Activated naive CD4-positive, alpha-beta T cell treated with anti-CD3 and anti-CD28 coated beads for 36 hours (primary cell): Measurements from ENCODE around the gene CCDC12. TPM values are rescaled to one million over a fixed set of nuclear protein-coding genes. Genes with fewer than 3 reads are reported as not detected.
A peak's percentile ranks its signal among the peaks of the same experiment; 100 is the strongest.

Source experiments
- CTCF ChIA-PET: fragments of 350-600 bp; sonication (Branson Sonifier 250); formaldehyde crosslinking; loops from one replicate; lab custom pipeline; 2021; ENCODE audit warnings: antibody characterized with exemption; lab: Charles Lee
- DNase-seq: peaks from one replicate; pipeline ENCODE4 v3.0.0-alpha.2; 2020
- H3K27ac Mint-ChIP-seq: one replicate; pipeline ENCODE4 v1.8.0; 2021; ENCODE audit warnings: mild to moderate bottlenecking, mixed read lengths
- H3K27me3 Mint-ChIP-seq: one replicate; pipeline ENCODE4 v1.8.0; 2021; ENCODE audit warnings: low read depth, mixed read lengths
- H3K36me3 Mint-ChIP-seq: one replicate; pipeline ENCODE4 v1.8.0; 2021; ENCODE audit warnings: low read depth, mixed read lengths
- H3K4me1 Mint-ChIP-seq: one replicate; pipeline ENCODE4 v1.8.0; 2021; ENCODE audit warnings: low read depth, mixed read lengths
- H3K4me3 Mint-ChIP-seq: one replicate; pipeline ENCODE4 v1.8.0; 2021; ENCODE audit warnings: mild to moderate bottlenecking, moderate library complexity, mixed read lengths
- H3K9me3 Mint-ChIP-seq: one replicate; pipeline ENCODE4 v1.8.0; 2021; ENCODE audit warnings: mixed read lengths
- intact Hi-C: fragments of 100-400 bp; cut with micrococcal nuclease; formaldehyde crosslinking; loops from one replicate; pipeline ENCODE4 v1.15.1; 2023
- total RNA-seq, 2 experiments: library from RNA; stranded (reverse); gene quantifications; one replicate each; pipeline ENCODE4 v1.2.3, GENCODE V29; 2021

CCDC12 gene
- total RNA-seq, 2 experiments from 2014 or later, result 37.6 to 43.0 TPM

DNA sequence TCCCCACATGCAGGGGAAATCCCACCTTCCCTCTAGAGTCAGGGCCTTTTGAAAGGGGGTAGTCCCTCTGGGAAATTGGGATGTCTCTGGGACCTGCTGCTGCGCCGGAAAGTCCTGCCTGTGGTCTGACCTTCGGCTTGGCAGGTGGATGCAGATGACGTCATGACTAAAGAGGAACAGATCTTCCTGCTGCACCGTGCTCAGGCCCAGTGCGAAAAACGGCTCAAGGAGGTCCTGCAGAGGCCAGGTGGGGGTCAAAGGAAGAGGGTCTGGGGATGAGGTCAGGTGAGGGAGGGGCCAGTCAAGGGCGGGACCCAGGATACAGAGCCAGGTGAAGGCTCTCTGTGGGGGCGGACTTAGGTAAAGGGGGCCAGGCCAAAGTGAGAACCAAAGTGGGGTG is 82.8 kb downstream of the CCDC12 start:
- CTCF ChIA-PET, result interaction anchor here (4.2 kb wide), 1 partner anchor 27 kb away, joined by 22 read pairs; no protein-coding TSS in a partner anchor
- peaks cover 4% of the 10 kb centered on the region for H3K4me1 Mint-ChIP-seq

DNA sequence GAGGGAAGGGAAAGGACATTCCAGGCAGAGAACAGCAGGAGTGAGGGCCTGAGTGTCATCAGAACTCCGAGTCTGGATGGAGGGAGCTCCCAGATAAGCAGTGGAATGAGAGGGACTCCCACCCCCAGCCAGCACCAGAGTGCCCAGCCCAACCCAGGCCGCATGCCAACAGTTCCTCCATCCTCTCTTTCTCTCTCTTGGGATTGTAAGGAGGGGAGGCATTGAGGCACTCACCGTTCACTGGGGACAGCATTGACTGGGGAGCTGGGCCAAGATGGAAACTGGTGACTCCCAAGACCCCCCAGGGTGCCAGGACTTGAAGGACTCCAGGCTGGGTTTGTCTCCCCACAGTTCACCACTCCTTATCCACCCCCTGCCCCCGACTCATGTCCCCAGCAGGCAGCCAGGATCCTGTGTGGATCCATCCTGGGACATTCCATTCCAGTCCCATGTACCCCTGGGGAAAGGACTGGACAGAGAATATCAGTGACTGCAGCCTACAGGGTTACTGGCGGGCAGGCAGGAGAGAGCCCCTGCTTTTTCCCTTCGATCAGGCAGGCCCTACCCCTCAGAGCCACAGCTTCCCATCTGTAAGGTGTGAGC is 83.3 kb downstream of the CCDC12 start:
- DNase-seq, result no peak
- no peak overlapping the region for H3K4me3 Mint-ChIP-seq
- intact Hi-C loops, result no loop called here
- H3K9me3 Mint-ChIP-seq, result no peaks in the 10 kb centered on the region
- H3K4me1 Mint-ChIP-seq, result peaks cover 4% of the 10 kb centered on the region
- peaks cover 35% of the 10 kb centered on the region for H3K27me3 Mint-ChIP-seq
- no peaks in the 10 kb centered on the region for H3K36me3 Mint-ChIP-seq
- H3K27ac Mint-ChIP-seq, result no peak overlapping the region
- CTCF ChIA-PET, result interaction anchor here (1.0 to 4.2 kb wide), 2 partner anchors 27 kb away, joined by 4 to 22 read pairs; no protein-coding TSS in a partner anchor

More for the DNA sequence above, 82.8 kb downstream of the CCDC12 start:
- intact Hi-C loops, result loop anchor here (2.0 kb wide), 1 partner anchor 27 kb away; no protein-coding TSS in a partner anchor
- no peak overlapping the region for H3K27ac Mint-ChIP-seq
- no peaks in the 10 kb centered on the region for H3K36me3 Mint-ChIP-seq
- H3K4me3 Mint-ChIP-seq, result no peak overlapping the region
- H3K27me3 Mint-ChIP-seq, result peaks cover 38% of the 10 kb centered on the region
- no peaks in the 10 kb centered on the region for H3K9me3 Mint-ChIP-seq
- no peak for DNase-seq

DNA sequence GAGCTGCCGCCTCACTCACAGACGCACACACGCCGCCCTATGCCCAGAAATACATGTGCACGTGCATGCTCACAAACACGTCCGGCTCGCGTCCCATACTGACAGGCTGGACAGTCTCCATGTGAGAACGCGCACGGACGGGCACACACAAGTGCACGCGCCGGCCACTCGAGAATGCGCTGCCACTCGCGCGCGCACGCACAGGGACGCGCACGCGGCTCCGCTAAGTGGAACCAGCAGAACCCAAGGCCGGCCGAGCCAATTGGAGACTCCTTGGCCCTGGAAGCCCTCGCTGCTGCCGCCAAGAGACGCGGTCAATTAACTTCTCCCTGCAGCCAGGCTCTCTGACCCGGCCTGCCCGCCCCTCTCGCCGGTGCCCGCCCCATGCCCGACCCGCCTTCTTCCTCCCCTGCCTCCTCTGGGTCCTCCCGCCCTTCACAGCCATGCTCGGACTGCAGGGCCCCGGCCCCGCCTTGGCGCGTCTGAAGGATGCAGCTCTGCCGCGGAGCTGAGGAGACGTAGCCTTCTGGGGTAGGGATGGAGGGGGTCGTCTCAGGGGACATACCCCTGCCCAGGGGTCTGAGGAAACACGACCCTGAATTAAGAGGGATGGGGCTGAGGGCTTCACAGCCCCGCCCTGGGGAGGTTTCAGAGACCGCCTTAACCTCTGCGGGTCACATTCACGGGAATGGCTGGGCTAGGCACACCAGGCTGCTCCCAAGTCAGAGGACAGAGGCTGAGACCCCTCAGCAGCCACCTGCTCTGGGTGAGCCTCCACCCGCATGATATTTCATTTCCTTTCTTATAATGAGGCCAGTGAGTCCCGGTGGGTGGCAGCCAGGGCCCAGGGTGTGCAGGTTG is 84.0 kb downstream of the CCDC12 start:
- no peaks in the 10 kb centered on the region for H3K36me3 Mint-ChIP-seq
- peaks cover 4% of the 10 kb centered on the region for H3K4me1 Mint-ChIP-seq
- no peaks in the 10 kb centered on the region for H3K9me3 Mint-ChIP-seq
- no peak overlapping the region for H3K27ac Mint-ChIP-seq
- DNase-seq, result no peak
- peak overlapping the region; percentile 39 for H3K4me3 Mint-ChIP-seq
- peaks cover 29% of the 10 kb centered on the region for H3K27me3 Mint-ChIP-seq
- intact Hi-C loops, result no loop called here
- CTCF ChIA-PET, result interaction anchor here (1.0 kb wide), 1 partner anchor 26 kb away, joined by 4 read pairs; no protein-coding TSS in a partner anchor

- H3K4me3 Mint-ChIP-seq, result no peak overlapping the region
- peaks cover 29% of the 10 kb centered on the region for H3K27me3 Mint-ChIP-seq
Observed at GRCh38 chr3:46891132-46891531, 85.4 kb downstream of the CCDC12 start.

DNA sequence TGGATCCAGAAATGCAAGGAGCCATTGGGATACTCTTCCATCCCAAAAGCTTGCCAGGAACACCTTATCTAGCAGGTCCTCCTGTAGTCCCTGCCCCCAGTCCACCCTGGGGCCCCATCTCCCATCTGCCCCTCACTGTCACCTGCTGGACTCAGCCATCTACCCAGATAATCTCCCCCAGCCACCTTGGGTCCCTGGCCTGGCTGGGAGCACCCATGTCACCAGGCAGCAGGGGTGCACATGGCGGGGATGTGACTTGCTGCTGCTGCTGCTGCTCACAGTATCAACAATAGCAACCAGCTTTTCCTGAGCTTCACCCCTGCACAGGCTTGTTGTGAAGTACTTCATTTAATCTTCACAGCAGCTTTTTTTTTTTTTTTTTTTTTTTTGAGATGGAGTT is 86.4 kb downstream of the CCDC12 start:
- CTCF ChIA-PET, result interaction anchor here (0.6 to 0.7 kb wide), 3 partner anchors 42 to 363 kb away, joined by 3 to 5 read pairs (median 3); no protein-coding TSS in a partner anchor
- Mint-ChIP-seq H3K27me3 (peaks cover 32% of the 10 kb centered on the region), H3K9me3 (no peaks in the 10 kb centered on the region), H3K27ac (no peak overlapping the region), H3K36me3 (no peaks in the 10 kb centered on the region), H3K4me1 (peaks cover 4% of the 10 kb centered on the region), H3K4me3 (no peak overlapping the region)
- intact Hi-C loops, result no loop called here
- DNase-seq, result no peak

More at GRCh38 chr3:46891132-46891531, 85.4 kb downstream of the CCDC12 start:
- H3K27ac Mint-ChIP-seq, result no peak overlapping the region
- no peaks in the 10 kb centered on the region for H3K36me3 Mint-ChIP-seq
- intact Hi-C loops, result no loop called here
- DNase-seq, result no peak
- peaks cover 4% of the 10 kb centered on the region for H3K4me1 Mint-ChIP-seq
- CTCF ChIA-PET, result no interaction called here
- no peaks in the 10 kb centered on the region for H3K9me3 Mint-ChIP-seq

DNA sequence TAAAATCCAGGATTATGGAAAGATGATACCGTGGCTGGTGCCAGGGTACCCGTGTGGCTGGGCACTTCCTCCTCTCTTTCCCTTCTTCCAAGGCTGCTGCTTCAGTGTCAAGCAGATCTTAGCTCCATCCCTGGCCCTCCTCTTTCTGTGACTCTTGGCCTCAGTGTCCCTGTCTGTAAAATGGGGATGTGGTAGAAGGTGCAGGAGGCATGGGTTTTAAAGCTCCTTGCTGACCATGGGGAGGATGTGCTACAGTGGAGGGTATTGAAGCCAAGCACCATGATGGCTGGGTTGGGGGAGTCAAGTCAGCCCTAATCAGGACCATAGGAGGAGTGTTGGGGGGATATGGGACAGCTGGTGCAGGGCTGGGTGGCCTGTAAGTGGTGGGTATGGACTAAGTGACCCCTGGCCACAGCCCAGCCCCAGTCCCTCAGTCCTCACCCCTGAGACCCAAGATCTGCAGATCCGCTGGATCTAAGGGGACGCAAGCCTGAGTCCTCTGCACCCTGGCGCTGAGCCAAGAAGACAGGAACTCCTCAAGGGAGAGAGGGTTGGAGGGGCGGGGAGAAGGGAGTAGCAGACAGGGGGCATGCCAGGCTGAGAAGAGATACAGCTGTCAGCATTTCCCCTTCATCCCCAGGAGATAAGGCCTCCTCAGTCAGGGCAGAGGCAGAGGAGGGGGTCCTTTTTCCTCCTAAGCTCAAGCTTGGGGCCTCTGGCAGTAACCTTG is 87.0 kb downstream of the CCDC12 start:
- Mint-ChIP-seq H3K27ac (no peak overlapping the region), H3K27me3 (peaks cover 36% of the 10 kb centered on the region), H3K9me3 (no peaks in the 10 kb centered on the region), H3K4me1 (peaks cover 4% of the 10 kb centered on the region), H3K36me3 (no peaks in the 10 kb centered on the region), H3K4me3 (no peak overlapping the region)
- DNase-seq, result no peak
- intact Hi-C loops, result no loop called here
- CTCF ChIA-PET, result interaction anchor here (0.6 to 1.0 kb wide), 3 partner anchors 23 to 275 kb away, joined by 3 read pairs; no protein-coding TSS in a partner anchor

DNA sequence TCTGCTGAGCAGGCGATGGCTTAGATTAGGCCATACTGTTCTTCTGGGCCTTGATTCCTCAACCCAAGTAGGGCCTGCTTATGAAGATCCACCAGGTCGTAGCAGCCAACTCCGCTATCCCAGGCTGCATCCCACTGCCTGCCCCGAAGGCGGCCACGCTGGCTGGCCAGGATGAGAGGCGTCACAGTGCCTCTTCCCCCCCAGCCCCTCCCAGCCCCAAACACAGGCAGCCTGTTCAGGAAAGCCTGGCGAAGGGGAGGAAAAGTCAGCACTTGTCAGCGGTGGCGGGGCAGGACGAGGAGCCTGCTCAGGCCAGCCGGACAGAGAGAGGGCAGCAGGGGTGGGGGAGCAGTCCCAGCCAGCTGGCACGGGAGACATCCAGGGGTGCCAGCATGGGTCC is 87.8 kb downstream of the CCDC12 start:
- Mint-ChIP-seq H3K36me3 (no peaks in the 10 kb centered on the region), H3K9me3 (no peaks in the 10 kb centered on the region), H3K4me3 (no peak overlapping the region), H3K27ac (no peak overlapping the region), H3K4me1 (peaks cover 4% of the 10 kb centered on the region), H3K27me3 (peaks cover 39% of the 10 kb centered on the region)
- intact Hi-C loops, result no loop called here
- CTCF ChIA-PET, result interaction anchor here (1.0 kb wide), 1 partner anchor 22 kb away, joined by 3 read pairs; no protein-coding TSS in a partner anchor
- DNase-seq, result no peak

DNA sequence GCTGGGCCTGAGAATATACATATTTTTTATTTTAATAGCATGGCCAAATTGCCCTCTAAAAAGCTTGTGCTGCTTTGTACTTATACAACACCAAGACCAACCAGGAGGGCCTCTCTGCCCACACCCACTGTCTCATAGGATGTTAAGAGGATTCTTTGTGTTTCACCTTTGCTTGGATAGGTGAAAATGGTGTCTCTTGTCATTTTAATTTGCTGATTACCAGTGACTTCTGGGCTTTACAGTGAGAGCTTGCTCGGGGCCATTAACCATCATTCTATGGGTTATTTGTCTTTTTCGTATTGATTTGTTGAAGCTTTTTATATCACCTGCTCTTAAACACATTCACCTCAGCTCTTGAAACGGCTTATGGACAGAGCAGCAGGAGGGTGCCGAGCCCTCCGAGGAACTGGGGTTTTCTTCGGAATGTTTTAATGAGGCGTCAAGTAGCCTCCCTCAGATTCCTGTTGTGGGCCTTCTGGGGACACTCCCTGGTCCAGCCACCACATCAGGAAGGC is 88.5 kb downstream of the CCDC12 start:
- Mint-ChIP-seq H3K9me3 (no peaks in the 10 kb centered on the region), H3K27me3 (peaks cover 36% of the 10 kb centered on the region), H3K27ac (no peak overlapping the region), H3K4me3 (no peak overlapping the region), H3K4me1 (peaks cover 4% of the 10 kb centered on the region), H3K36me3 (no peaks in the 10 kb centered on the region)
- DNase-seq, result no peak
- intact Hi-C loops, result no loop called here
- CTCF ChIA-PET, result no interaction called here

DNA sequence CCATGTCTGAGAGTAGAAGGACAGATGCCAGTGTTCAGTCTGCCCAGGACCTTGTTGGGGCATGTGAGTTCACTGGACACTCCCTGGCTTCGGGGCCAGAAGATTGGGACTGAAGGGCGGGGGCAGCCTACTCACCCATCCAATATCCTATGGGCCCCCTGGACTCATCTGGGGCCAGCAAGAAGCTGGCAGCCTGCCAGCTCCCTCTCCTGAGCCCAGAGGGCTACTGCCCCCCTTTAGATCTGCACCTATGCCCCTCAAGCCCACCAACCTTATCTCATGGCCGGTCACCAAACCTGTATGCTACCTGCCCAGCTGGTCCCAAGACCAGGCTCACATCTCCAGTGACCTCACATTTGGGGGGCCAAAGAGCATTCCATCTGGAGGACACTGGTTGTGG is 90.9 kb downstream of the CCDC12 start:
- Mint-ChIP-seq H3K27me3 (peaks cover 30% of the 10 kb centered on the region), H3K27ac (no peak overlapping the region), H3K4me3 (no peak overlapping the region), H3K36me3 (no peaks in the 10 kb centered on the region), H3K4me1 (no peaks in the 10 kb centered on the region), H3K9me3 (no peaks in the 10 kb centered on the region)
- no peak for DNase-seq
- CTCF ChIA-PET, result interaction anchor here (1.9 kb wide), 1 partner anchor 10 kb away, joined by 6 read pairs; no protein-coding TSS in a partner anchor
- intact Hi-C loops, result no loop called here

DNA sequence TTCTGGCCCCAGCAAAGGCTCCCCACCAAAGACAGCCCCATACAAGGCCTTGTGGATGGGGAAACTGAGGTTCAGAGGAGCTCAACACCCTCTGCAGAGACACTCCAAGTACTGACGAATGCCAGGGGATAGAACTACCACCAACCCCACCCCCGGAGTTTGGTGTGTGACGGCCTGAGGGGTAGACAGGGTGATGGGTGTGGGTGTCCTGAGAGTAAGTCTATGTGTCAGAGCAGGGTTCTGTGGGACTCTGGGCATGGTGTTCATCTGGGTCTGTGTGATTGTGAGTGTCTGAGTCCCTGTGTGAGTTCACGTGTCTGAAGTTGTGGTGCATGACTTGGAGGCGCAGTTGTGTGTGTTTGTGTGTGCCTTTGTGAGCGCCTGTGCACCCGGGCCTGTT is 91.6 kb downstream of the CCDC12 start:
- Mint-ChIP-seq H3K4me3 (no peak overlapping the region), H3K27me3 (peaks cover 36% of the 10 kb centered on the region), H3K9me3 (no peaks in the 10 kb centered on the region), H3K4me1 (no peaks in the 10 kb centered on the region), H3K36me3 (no peaks in the 10 kb centered on the region), H3K27ac (no peak overlapping the region)
- CTCF ChIA-PET, result interaction anchor here (1.9 kb wide), 1 partner anchor 10 kb away, joined by 6 read pairs; no protein-coding TSS in a partner anchor
- intact Hi-C loops, result no loop called here
- no peak for DNase-seq

DNA sequence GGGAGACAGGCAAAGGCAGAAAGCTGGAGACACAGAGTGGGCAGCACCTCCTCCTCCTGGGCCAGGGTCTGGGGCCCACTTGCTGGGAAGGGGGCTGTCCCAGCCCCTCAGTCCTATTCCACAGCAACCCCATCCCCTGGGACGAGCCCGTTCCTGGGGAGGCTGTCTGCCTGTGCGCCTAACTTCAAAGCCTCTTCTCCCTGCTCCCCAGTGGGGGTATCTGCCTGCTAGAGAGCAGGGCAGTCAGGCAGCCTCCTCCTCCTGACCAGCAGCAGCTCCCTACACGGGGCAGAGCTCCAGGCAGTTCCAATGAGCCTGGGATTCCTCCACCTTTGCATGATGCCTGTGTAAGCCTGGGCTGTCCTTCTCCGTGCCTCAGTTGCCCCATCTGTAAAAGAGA is 92.1 kb downstream of the CCDC12 start:
- Mint-ChIP-seq H3K27ac (no peak overlapping the region), H3K9me3 (no peaks in the 10 kb centered on the region), H3K36me3 (no peaks in the 10 kb centered on the region), H3K4me1 (no peaks in the 10 kb centered on the region), H3K4me3 (no peak overlapping the region), H3K27me3 (peaks cover 36% of the 10 kb centered on the region)
- intact Hi-C loops, result no loop called here
- DNase-seq, result no peak
- CTCF ChIA-PET, result no interaction called here

DNA sequence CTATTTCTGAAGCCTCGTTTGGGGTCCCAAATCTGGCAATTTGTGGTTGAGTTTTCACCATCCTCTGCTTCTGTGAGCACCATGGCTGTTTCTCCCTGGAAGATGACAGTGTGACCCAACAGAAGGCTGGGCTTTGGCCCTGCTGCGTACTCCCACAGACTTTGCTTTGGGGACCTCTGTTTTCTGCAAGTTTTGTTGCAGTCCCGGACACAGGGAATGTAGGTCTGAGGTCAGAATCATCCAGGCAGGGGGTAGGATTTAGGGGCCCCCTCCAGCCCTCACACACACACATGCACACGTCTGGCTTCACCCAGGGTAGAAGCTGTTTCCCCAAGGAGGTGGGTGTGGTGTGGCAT is 92.7 kb downstream of the CCDC12 start:
- H3K4me1 Mint-ChIP-seq, result no peaks in the 10 kb centered on the region
- H3K27ac Mint-ChIP-seq, result no peak overlapping the region
- no peak for DNase-seq
- H3K4me3 Mint-ChIP-seq, result no peak overlapping the region
- H3K9me3 Mint-ChIP-seq, result no peaks in the 10 kb centered on the region
- intact Hi-C loops, result no loop called here
- CTCF ChIA-PET, result no interaction called here
- H3K36me3 Mint-ChIP-seq, result no peaks in the 10 kb centered on the region
- H3K27me3 Mint-ChIP-seq, result peaks cover 38% of the 10 kb centered on the region
